ENCODE data around the gene IQSEC2. TPM values are rescaled to one million over a fixed set of nuclear protein-coding genes. Genes with fewer than 3 reads are reported as not detected.

The IQSEC2 gene
- total and polyA plus RNA-seq, 11 donors, result 7.7 to 16.4 (median 12.6) TPM

GRCh38 chrX:53272808-53273337 is 8.5 kb downstream of the IQSEC2 start:
- intact Hi-C loops (cut with DNase I), result no loop called here
- Histone ChIP-seq H3K4me3 (no peak overlapping the region), H3K9me3 (no peaks in the 10 kb centered on the region), H3K27me3 (peaks cover 0 to 27% (median 0%) of the 10 kb centered on the region in 9 donors), H3K4me1 (no peaks in the 10 kb centered on the region), H3K36me3 (no peaks in the 10 kb centered on the region), H3K27ac (no peak overlapping the region)
- DNase-seq, result no peak
- ATAC-seq, result no peak
- 67 to 84% (median 76%) methylated on average over 8 of the region's 8 CpGs for WGBS, 4 donors
- TF ChIP-seq POLR2A (IDR thresholded peaks at IDR 0.05) (no peak), CTCF (IDR thresholded peaks at IDR 0.05) (no peak)

DNA sequence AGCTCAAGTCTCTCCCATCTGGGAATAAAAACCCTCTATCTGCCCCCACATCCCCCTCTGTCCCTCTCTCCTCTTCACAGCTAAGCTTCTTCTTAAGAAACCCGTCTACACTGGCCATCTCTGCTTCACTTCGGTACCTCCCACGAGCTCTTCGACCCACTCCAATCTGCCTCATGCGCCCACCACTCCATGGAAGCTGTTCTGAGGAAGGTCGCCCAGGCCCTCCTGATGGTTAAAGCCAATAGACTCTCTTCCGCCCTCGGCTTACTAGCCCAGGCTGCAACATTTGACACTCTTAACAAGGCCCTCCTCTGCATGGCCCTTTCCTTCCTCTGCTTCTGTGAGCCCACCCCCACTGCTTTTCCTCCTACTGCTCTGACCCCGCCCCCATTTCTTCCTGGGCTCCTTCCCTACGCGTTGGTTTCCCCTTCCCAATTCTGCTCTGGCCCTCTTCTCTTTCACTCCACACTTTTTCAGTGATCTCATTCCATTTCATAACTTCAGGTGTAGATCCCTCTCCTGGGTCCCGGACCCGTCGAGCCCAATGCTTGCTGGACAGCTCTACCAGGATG is 11.8 kb downstream of the IQSEC2 start:
- 76 to 90% (median 84%) methylated on average over 14 of the region's 14 CpGs for WGBS, 4 donors
- TF ChIP-seq POLR2A (IDR thresholded peaks at IDR 0.05), result no peak
- no peak for TF ChIP-seq CTCF (IDR thresholded peaks at IDR 0.05)
- H3K36me3 ChIP-seq, result no peaks in the 10 kb centered on the region
- no peak for ATAC-seq
- no peaks in the 10 kb centered on the region for H3K9me3 ChIP-seq
- no peak for DNase-seq
- intact Hi-C loops (cut with DNase I), result no loop called here
- H3K27me3 ChIP-seq, result peaks cover 0 to 31% (median 0%) of the 10 kb centered on the region in 9 donors
- H3K27ac ChIP-seq, result no peak overlapping the region
- H3K4me3 ChIP-seq, result no peak overlapping the region
- H3K4me1 ChIP-seq, result peaks cover 0 to 26% (median 0%) of the 10 kb centered on the region in 12 donors

DNA sequence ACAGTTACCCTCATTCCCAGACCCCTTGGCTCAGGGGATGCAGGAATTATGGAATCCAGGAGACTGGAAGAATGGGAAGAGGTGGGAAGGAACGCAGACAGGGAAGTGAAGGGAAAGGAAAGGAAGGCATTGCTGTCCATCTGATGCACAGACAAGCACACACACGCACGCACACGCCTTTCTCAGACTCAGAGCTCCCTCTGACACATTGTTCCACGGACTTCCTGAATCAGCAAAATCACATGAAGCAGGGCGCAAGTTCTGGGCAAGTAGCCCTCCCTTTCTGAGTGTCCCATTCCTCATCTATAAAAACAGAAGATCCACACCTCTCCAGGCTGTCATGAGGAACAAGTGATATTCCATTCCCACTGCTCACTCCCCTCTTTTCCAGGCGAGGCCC is 13.2 kb downstream of the IQSEC2 start:
- H3K9me3 ChIP-seq, result no peaks in the 10 kb centered on the region
- intact Hi-C loops (cut with DNase I), result no loop called here
- H3K36me3 ChIP-seq, result no peaks in the 10 kb centered on the region
- H3K4me1 ChIP-seq, result peaks cover 0 to 36% (median 0%) of the 10 kb centered on the region in 12 donors
- no peak overlapping the region for H3K27ac ChIP-seq
- H3K27me3 ChIP-seq, result peaks cover 0 to 27% (median 0%) of the 10 kb centered on the region in 9 donors
- ATAC-seq (no peak), DNase-seq (no peak)
- no peak for TF ChIP-seq CTCF (IDR thresholded peaks at IDR 0.05)
- TF ChIP-seq POLR2A (IDR thresholded peaks at IDR 0.05), result no peak
- WGBS, 4 donors, result 58 to 77% (median 65%) methylated on average over 7 of the region's 7 CpGs
- H3K4me3 ChIP-seq, result no peak overlapping the region

- Histone ChIP-seq H3K27me3 (peaks cover 0 to 30% (median 0%) of the 10 kb centered on the region in 9 donors), H3K4me1 (peaks cover 0 to 48% (median 0%) of the 10 kb centered on the region in 12 donors), H3K4me3 (no peak overlapping the region), H3K9me3 (no peaks in the 10 kb centered on the region), H3K27ac (no peak overlapping the region), H3K36me3 (no peaks in the 10 kb centered on the region)
- DNase-seq (no peak), ATAC-seq (peak in 2 of 4 donors; percentile 44 to 45)
- TF ChIP-seq CTCF (IDR thresholded peaks at IDR 0.05) (no peak), POLR2A (IDR thresholded peaks at IDR 0.05) (no peak)
- WGBS, 4 donors, result 57 to 63% (median 62%) methylated on average over 11 of the region's 11 CpGs
- intact Hi-C loops (cut with DNase I), result no loop called here
Observed at GRCh38 chrX:53266914-53267313, 14.5 kb downstream of the IQSEC2 start.

Data from heart left ventricle (tissue), 16 donors.